OCI-LY1 (cell line): ENCODE measurements around the gene TRIM67.

Source experiments
- H2AFZ ChIP-seq: fragments of 200-600 bp; sonication (generic), shearing (Covaris generic); 2 replicates; pipeline ENCODE4 v1.6.0; 2014; ENCODE audit warnings: antibody characterized with exemption, mild to moderate bottlenecking, low read length
- H3F3A ChIP-seq: fragments of 200-600 bp; sonication (generic), shearing (Covaris generic); 2 replicates; pipeline ENCODE4 v1.6.0; 2014; ENCODE audit warnings: mild to moderate bottlenecking, antibody characterized with exemption, low read length, moderate library complexity; ENCODE audit not compliant: insufficient read depth
- H3K27ac ChIP-seq: fragments of 200-600 bp; sonication (generic); 2 replicates; pipeline ENCODE4 v1.5.1; 2014; ENCODE audit warnings: low read length, mixed run types, mild to moderate bottlenecking, low read depth; ENCODE audit not compliant: poor library complexity, severe bottlenecking
- H3K27me3 ChIP-seq: fragments of 200-600 bp; sonication (generic); 2 replicates; pipeline ENCODE4 v1.6.0; 2014; ENCODE audit warnings: antibody characterized with exemption, mild to moderate bottlenecking, low read length, moderate library complexity; ENCODE audit not compliant: insufficient read depth
- H3K36me3 ChIP-seq: fragments of 200-600 bp; sonication (generic); 2 replicates; pipeline ENCODE4 v1.6.1; 2014; ENCODE audit warnings: mild to moderate bottlenecking, antibody characterized with exemption, low read length, moderate library complexity, mixed read lengths; ENCODE audit not compliant: insufficient read depth
- H3K4me1 ChIP-seq: fragments of 200-600 bp; sonication (generic); 2 replicates; pipeline ENCODE4 v1.5.1; 2014; ENCODE audit warnings: mild to moderate bottlenecking, low read length, moderate library complexity; ENCODE audit not compliant: insufficient read depth, severe bottlenecking
- H3K4me2 ChIP-seq: fragments of 200-600 bp; sonication (generic), shearing (Covaris generic); 2 replicates; pipeline ENCODE4 v1.6.1; 2014; ENCODE audit warnings: low read length
- H3K4me3 ChIP-seq: fragments of 200-600 bp; sonication (generic); 2 replicates; pipeline ENCODE4 v1.5.1; 2014; ENCODE audit warnings: low read length, low read depth, mild to moderate bottlenecking, mixed read lengths; ENCODE audit not compliant: poor library complexity, severe bottlenecking
- H3K79me2 ChIP-seq: fragments of 200-600 bp; shearing (Covaris generic); 2 replicates; pipeline ENCODE4 v1.6.1; 2016; ENCODE audit warnings: mixed run types, low read length, mixed read lengths; ENCODE audit not compliant: insufficient read depth
- H3K9ac ChIP-seq: fragments of 200-600 bp; sonication (generic), shearing (Covaris generic); 2 replicates; pipeline ENCODE4 v1.6.1; 2014; ENCODE audit warnings: mild to moderate bottlenecking, low read length, mixed read lengths
- H3K9me2 ChIP-seq: fragments of 200-600 bp; sonication (generic), shearing (Covaris generic); 2 replicates; pipeline ENCODE4 v1.6.1; 2014; ENCODE audit warnings: low read depth, mild to moderate bottlenecking, low read length, mixed read lengths
- H3K9me3 ChIP-seq: fragments of 200-600 bp; shearing (Covaris generic); 2 replicates; pipeline ENCODE4 v1.6.1; 2014; ENCODE audit warnings: low read length, mixed read lengths
- H4K20me1 ChIP-seq: fragments of 200-600 bp; sonication (generic), shearing (Covaris generic); 2 replicates; pipeline ENCODE4 v1.6.0; 2016; ENCODE audit warnings: mild to moderate bottlenecking, low read length; ENCODE audit not compliant: insufficient read depth
- EZH2 ChIP-seq: fragments of 200-600 bp; sonication (generic), shearing (Covaris generic); IDR thresholded peaks from 2 replicates; pipeline ENCODE4 v1.8.0; 2017; ENCODE audit warnings: borderline replicate concordance, mixed run types, mild to moderate bottlenecking, antibody characterized with exemption, low read length, moderate library complexity, mixed read lengths
- TF ChIP-seq, protein P1 (sequence below): fragments of 200-600 bp; sonication (generic), shearing (Covaris generic); IDR thresholded peaks from 2 replicates; pipeline ENCODE4 v1.5.1; 2017; ENCODE audit warnings: mild to moderate bottlenecking, antibody characterized with exemption, low read length, moderate library complexity, mixed read lengths

The TRIM67 gene

DNA sequence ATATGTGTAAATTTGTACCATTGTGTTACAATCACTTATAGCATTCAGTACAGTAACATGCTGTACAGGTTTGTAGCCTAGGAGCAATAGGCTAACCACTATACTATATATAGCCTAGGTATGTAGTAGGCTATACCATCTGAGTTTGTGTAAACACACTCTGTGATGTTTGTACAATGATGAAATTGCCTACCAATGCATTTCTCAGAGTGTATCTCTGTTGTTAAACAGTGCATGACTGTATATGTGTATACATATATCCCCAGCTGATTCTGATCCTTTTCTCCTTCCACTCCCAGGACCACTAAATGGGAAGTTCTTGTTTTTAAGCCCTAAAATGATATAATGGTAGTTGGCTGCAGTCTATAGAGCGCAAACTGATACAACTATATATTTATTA, 86.9 kb downstream of the TRIM67 start:
- H3K9me2 ChIP-seq, result no peaks in the 10 kb centered on the region
- no peaks in the 10 kb centered on the region for H3F3A ChIP-seq
- no peak overlapping the region for H3K4me2 ChIP-seq
- H4K20me1 ChIP-seq, result no peaks in the 10 kb centered on the region
- H3K27ac ChIP-seq, result no peak overlapping the region
- H3K79me2 ChIP-seq, result peaks cover 24% of the 10 kb centered on the region
- H3K36me3 ChIP-seq, result peaks cover 60% of the 10 kb centered on the region
- no peak overlapping the region for H3K9ac ChIP-seq
- no peak for TF ChIP-seq EZH2
- TF ChIP-seq, protein P1, sequence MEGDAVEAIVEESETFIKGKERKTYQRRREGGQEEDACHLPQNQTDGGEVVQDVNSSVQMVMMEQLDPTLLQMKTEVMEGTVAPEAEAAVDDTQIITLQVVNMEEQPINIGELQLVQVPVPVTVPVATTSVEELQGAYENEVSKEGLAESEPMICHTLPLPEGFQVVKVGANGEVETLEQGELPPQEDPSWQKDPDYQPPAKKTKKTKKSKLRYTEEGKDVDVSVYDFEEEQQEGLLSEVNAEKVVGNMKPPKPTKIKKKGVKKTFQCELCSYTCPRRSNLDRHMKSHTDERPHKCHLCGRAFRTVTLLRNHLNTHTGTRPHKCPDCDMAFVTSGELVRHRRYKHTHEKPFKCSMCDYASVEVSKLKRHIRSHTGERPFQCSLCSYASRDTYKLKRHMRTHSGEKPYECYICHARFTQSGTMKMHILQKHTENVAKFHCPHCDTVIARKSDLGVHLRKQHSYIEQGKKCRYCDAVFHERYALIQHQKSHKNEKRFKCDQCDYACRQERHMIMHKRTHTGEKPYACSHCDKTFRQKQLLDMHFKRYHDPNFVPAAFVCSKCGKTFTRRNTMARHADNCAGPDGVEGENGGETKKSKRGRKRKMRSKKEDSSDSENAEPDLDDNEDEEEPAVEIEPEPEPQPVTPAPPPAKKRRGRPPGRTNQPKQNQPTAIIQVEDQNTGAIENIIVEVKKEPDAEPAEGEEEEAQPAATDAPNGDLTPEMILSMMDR, result no peak
- H3K4me3 ChIP-seq, result no peak overlapping the region
- H3K27me3 ChIP-seq, result no peaks in the 10 kb centered on the region
- H3K9me3 ChIP-seq, result no peaks in the 10 kb centered on the region
- no peak overlapping the region for H2AFZ ChIP-seq
- H3K4me1 ChIP-seq, result no peaks in the 10 kb centered on the region

DNA sequence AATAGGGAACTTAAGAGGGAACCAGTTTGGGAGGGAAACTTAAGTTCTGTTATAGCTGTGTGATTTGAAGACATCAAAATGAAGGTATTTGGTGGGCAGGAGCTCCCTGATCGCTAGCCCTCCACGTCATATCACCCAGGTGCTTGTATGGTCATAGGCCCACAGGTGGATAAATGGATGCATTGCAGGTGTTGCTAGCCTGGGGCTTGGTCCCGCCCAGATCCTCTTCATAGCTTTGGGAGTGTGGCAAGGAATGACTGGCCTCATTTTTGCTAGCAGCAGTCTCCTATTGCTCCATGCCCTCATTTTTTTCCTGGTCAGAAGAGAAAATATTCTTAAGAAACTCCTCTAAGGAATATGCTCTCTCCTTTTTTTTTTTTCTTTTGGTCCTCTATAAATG, 90.5 kb downstream of the TRIM67 start:
- Histone ChIP-seq H3K9me3 (peaks cover 3% of the 10 kb centered on the region; the same call in 1 of the 2 replicates), H3K4me1 (no peaks in the 10 kb centered on the region), H3K9ac (no peak overlapping the region), H3K36me3 (peaks cover 68% of the 10 kb centered on the region), H3K4me2 (no peak overlapping the region), H3F3A (no peaks in the 10 kb centered on the region), H3K4me3 (no peak overlapping the region), H4K20me1 (no peaks in the 10 kb centered on the region), H2AFZ (no peak overlapping the region), H3K79me2 (peaks cover 6% of the 10 kb centered on the region), H3K9me2 (no peaks in the 10 kb centered on the region), H3K27ac (no peak overlapping the region), H3K27me3 (no peaks in the 10 kb centered on the region)
- TF ChIP-seq, protein P1, result no peak
- no peak for TF ChIP-seq EZH2

DNA sequence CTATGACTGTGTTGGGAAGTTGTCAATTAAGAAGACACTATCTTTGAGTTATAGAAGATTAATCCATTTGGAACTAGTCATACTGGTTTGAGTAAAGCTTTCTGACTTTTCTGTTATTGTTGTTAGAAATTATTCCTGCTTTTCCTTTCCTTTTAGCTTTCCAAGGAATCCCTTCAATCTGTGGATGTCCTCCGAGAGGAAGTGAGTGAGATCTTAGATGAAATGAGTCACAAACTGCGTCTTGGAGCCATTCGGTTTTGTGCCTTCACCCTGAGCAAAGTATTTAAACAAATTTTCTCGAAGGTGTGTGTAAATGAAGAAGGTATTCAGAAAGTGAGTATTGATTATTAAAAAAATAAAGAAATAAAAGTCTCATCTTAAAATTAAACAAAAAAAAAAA, 98.5 kb downstream of the TRIM67 start:
- Histone ChIP-seq H3K9me2 (no peaks in the 10 kb centered on the region), H3F3A (no peaks in the 10 kb centered on the region), H2AFZ (no peak overlapping the region), H3K9me3 (peaks cover 24% of the 10 kb centered on the region), H3K4me3 (no peak overlapping the region), H3K79me2 (no peaks in the 10 kb centered on the region), H4K20me1 (no peaks in the 10 kb centered on the region), H3K9ac (no peak overlapping the region), H3K4me1 (no peaks in the 10 kb centered on the region), H3K4me2 (no peak overlapping the region), H3K27ac (no peak overlapping the region), H3K27me3 (no peaks in the 10 kb centered on the region), H3K36me3 (peaks cover 94% of the 10 kb centered on the region)
- TF ChIP-seq, protein P1, result no peak
- TF ChIP-seq EZH2, result no peak
